ENCODE data around the gene LAMB4.

- TF ChIP-seq, protein P1, sequence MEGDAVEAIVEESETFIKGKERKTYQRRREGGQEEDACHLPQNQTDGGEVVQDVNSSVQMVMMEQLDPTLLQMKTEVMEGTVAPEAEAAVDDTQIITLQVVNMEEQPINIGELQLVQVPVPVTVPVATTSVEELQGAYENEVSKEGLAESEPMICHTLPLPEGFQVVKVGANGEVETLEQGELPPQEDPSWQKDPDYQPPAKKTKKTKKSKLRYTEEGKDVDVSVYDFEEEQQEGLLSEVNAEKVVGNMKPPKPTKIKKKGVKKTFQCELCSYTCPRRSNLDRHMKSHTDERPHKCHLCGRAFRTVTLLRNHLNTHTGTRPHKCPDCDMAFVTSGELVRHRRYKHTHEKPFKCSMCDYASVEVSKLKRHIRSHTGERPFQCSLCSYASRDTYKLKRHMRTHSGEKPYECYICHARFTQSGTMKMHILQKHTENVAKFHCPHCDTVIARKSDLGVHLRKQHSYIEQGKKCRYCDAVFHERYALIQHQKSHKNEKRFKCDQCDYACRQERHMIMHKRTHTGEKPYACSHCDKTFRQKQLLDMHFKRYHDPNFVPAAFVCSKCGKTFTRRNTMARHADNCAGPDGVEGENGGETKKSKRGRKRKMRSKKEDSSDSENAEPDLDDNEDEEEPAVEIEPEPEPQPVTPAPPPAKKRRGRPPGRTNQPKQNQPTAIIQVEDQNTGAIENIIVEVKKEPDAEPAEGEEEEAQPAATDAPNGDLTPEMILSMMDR (IDR thresholded peaks at IDR 0.05) = no peak
- TF ChIP-seq POLR2A (IDR thresholded peaks at IDR 0.05) = no peak
Measured at GRCh38 chr7:108037140-108037539, 93.0 kb downstream of the LAMB4 start.
